ENCODE data around the gene DEPDC1B. TPM values are rescaled to one million over a fixed set of nuclear protein-coding genes. Genes with fewer than 3 reads are reported as not detected.
A peak's percentile ranks its signal among the peaks of the same experiment; 100 is the strongest.
"Not testable (repeated sequence)": the region's sequence is repeated elsewhere in the genome, so short reads cannot be mapped to it uniquely, and the experiment has no call there.

DEPDC1B gene
- total RNA-seq (2014; rRNA removed; shearing (Covaris generic)): 38.4 and 39.4 TPM in 2 replicates
- polyA plus RNA-seq (2014; cell fraction: nucleus; rRNA removed): 35.6 and 55.3 TPM in 2 replicates

- DNase-seq (ENCODE audit: extremely low read depth, low read depth): peak; percentile 88
Observed at GRCh38 chr5:60699609-60700415, at the start of gene DEPDC1B. TSS of gene DEPDC1B (minus strand) at chr5:60700166. CDS start at chr5:60700093, 73 bp downstream.

GRCh38 chr5:60744682-60745081 lies 44.7 kb upstream of the DEPDC1B start:
- no peak for DNase-seq (ENCODE audit: extremely low read depth, low read depth)

GRCh38 chr5:60743511-60744314 lies 43.7 kb upstream of the DEPDC1B start:
- DNase-seq (ENCODE audit: extremely low read depth, low read depth): no peak

DNA sequence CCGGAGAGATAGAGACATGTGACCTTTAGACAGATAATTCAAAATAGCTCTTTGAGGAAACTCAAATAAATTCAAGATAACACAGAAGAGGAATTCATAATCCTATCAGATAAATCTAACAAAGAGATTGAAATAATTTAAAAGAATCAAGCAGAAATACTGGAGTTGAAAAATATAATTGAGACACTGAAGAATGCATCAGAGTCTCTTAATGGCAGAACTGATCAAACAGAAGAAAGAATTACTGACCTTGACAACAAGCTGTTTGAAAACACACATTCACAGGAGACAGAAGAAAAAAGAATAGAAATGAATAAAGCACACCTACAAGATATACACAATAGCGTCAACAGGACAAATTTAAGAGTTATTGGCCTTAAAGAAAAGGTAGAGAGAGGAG lies 40.4 kb upstream of the DEPDC1B start:
- DNase-seq (ENCODE audit: extremely low read depth, low read depth): no peak

DNA sequence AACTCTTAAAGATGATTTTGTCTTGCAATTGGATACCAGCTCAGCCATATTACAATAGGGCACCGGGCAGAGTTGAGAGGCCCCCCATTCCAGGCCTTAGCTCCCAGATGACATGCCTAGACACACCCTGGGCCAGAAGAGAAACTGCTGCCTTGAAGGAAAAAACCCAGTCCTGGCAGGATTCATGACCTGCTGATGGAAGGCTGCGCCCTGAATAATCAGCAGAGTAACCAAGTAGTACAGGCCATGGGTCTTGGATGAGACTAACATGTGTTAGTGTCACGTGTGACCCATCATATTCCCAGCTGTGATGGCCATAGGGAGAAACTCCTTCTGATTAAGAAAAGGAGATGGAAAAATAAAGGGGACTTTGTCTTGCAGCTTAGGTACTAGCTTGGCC lies 39.0 kb upstream of the DEPDC1B start:
- no peak for DNase-seq (ENCODE audit: extremely low read depth, low read depth)

GRCh38 chr5:60738461-60738860 lies 38.5 kb upstream of the DEPDC1B start:
- no peak for DNase-seq (ENCODE audit: extremely low read depth, low read depth)

- DNase-seq (ENCODE audit: extremely low read depth, low read depth): not testable (repeated sequence)
Observed at GRCh38 chr5:60730858-60731257, 30.9 kb upstream of the DEPDC1B start.

GRCh38 chr5:60727033-60727679 lies 27.2 kb upstream of the DEPDC1B start:
- no peak for DNase-seq (ENCODE audit: extremely low read depth, low read depth)

DNA sequence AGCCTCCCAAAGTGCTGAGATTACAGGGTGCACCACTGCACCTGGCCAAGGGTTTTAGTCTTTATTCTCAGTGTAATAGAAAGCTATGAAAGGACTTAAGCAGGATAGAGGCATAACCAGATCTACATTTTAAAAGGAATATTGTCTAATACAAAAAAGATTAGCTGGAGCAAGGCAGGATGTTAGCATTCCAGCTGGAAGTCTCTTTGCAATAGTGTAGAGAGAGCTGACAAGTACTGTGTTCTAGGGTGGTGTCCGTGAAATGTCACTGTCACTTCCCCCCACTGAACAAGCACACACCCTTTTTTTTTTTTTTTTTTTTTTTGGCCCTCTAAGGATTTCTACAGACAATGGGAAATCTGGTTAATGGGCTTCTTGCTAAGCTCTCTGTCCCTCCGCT lies 24.2 kb upstream of the DEPDC1B start:
- no peak for DNase-seq (ENCODE audit: extremely low read depth, low read depth)

- DNase-seq (ENCODE audit: extremely low read depth, low read depth): no peak
Observed at GRCh38 chr5:60722416-60722815, 22.4 kb upstream of the DEPDC1B start.

DNA sequence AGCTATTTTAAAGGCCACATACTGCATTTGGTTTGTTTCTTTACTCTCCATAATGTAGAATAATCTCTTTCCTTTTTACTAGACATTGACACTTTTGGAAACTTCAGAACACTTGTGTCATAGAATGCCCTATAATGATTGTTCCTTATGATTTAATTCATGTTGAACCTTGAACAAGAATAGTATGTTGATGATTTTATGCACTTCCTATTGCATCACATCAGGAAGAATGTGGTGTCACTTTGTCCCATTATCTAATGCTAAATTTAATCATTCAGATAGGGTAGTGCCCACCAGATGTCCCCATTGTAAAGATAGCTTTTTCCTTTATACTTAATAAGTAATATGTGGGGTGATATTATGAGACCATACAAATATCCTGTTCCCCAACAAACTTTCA lies 19.4 kb upstream of the DEPDC1B start:
- no peak for DNase-seq (ENCODE audit: extremely low read depth, low read depth)

- DNase-seq (ENCODE audit: extremely low read depth, low read depth): no peak
Observed at GRCh38 chr5:60718166-60718892, 18.4 kb upstream of the DEPDC1B start.

- DNase-seq (ENCODE audit: extremely low read depth, low read depth): not testable (repeated sequence)
Observed at GRCh38 chr5:60715201-60715928, 15.4 kb upstream of the DEPDC1B start.

- DNase-seq (ENCODE audit: extremely low read depth, low read depth): no peak
Observed at GRCh38 chr5:60712950-60713349, 13.0 kb upstream of the DEPDC1B start.

DNA sequence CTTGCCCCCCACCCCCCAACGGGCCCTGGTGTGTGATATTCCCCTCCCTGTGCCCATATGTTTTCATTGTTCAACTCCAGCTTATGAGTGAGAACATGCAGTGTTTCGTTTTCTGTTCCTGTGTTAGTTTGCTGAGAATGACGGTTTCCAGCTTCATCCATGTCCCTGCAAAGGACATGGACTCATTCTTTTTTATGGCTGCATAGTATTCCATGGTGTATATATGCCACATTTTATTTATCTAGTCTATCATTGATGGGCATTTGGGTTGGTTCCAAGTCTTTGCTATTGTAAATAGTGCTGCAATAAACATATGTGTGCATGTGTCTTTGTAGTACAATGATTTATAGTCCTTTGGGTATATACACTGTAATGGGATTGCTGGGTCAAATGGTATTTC lies 11.9 kb upstream of the DEPDC1B start:
- not testable (repeated sequence) for DNase-seq (ENCODE audit: extremely low read depth, low read depth)

DNA sequence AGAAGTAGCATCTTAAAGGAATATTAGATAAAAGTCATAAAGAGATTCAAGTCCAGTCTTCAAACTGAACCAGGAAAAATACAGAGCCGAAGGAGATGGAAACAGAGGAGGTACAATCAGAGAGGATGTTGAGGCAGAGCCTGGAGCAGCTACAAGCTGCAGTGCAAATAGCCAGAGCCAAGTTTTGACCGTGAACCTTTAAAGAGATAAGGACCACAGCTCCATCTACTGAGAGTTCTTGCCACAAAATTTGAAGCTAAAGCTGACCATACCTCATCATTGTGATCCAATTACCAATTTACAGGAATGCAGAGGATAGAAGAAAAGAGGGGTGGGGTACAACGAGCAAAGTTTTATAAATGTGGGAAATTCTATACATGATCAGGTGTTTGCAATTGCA lies 10.4 kb upstream of the DEPDC1B start:
- DNase-seq (ENCODE audit: extremely low read depth, low read depth): no peak

DNA sequence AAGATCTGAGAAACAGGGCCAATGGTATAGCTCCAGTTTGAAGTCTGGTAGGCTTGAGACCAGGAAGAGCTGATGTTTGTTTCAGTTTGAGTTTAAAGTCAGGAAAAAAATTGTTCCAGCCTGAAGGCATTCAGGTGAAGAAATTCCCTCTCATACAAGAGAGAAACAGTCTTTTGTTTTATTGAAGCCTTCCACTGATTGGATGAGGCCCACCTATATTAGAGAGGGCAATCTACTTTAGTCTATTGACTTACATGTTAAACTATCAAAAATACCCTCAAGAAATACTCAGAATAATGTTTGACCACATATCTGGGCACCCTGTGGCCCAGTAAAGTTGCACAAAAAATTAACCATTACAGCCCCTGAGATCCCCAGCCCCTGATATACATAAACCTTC lies 5.2 kb upstream of the DEPDC1B start:
- no peak for DNase-seq (ENCODE audit: extremely low read depth, low read depth)

DNA sequence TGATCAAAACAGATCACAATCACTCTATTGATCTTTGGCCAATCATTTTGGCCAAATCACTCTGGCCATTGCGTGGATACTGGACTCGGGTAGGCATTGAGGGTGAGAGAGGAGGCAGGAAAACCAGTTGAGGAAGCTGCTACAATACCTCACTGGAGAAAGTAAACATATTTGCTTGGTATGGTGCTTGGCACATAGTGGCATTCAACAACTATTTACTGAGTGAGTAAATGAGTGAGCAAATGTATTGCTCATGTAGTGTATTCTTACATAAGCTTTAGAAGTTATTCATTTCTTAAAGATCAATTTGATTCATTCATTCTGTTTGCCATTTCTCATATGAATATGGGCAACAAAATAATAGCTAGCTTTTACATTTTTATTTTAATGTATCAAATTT lies 4.0 kb upstream of the DEPDC1B start:
- DNase-seq (ENCODE audit: extremely low read depth, low read depth): no peak

- no peak for DNase-seq (ENCODE audit: extremely low read depth, low read depth)
Observed at GRCh38 chr5:60701321-60701968, 1.5 kb upstream of the DEPDC1B start.

Measured in NCI-H460 (cell line).